ENCODE measurements around the gene TPTE2. TPM values are rescaled to one million over a fixed set of nuclear protein-coding genes. Genes with fewer than 3 reads are reported as not detected.
"Not testable (repeated sequence)": the region's sequence is repeated elsewhere in the genome, so short reads cannot be mapped to it uniquely, and the experiment has no call there.

TPTE2 gene
- total RNA-seq, 1 experiment from 2014 or later: not detected

DNA sequence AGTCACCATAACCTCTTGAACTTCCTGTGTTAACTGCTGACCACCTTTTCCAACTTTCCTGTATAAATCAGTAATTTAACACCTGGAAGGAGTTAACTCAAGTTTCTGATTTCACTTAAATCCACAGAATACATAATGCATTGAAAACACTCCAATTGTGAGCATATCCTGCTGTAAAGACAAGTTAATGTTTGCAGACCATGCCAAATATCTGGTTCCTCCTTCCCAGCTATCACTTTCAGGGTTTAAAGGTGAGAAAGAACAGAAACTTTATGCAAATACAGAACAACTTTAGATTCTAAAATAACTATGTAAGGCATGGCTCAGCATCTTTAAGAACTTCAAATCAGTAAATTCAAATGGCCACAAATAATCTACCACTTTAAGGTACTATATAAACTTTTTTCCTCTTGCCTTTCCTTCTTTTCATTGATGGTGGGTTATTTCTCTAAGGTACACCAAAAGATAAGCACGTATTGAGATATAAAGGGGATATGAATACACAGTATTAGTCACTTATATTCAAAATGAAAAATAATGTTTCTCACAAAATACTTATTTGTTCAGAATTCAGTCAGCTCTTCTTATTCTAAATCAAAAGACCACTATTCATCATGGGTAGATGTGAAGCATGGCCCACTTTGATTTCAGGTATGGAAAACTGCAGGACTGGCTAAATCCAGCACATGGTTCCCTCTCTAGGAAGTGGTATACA is 6.6 kb upstream of the TPTE2 start:
- no peak for DNase-seq (ENCODE audit: low spot score)

DNA sequence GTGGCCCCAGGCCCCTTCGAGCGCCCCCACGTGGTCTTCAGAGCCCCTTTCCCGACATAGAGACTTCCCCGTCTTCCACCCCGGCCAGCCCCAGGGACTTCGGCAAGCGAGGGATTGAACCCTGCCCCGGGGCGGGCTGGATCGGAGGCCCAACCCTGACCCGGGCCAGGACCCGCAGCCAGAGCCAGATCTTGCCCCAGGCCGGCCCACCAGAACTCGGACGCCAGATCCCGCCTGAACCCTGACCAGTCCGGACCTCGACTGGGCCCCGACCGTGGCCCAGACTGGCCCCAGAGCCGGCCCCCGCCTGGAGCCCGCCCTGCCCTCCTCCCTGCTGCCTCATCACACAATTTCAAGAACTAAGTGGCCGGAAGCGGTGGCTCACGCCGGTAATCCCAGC is 253 bp upstream of the TPTE2 start:
- no peak for DNase-seq (ENCODE audit: low spot score)

DNA sequence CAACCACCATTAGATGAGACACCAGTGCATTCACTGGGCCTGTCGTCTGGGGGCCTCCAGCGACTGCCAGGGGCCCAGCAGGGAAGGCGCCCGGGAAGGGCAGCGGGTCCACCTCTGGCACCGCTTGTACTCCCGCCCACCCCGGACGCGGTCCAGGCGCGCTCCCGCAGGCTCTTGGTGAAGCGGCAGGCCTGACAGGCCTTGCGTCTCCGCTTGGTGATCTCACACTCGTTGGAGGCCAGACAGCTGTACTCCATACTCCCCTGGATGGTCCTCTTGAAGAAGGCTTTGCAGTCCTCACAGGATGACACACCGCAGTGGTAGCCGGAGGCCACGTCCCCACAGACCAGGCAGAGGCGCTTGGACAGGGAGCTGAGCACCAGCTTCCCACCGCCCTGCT is 660 bp downstream of the TPTE2 start:
- DNase-seq (ENCODE audit: low spot score): not testable (repeated sequence)

DNA sequence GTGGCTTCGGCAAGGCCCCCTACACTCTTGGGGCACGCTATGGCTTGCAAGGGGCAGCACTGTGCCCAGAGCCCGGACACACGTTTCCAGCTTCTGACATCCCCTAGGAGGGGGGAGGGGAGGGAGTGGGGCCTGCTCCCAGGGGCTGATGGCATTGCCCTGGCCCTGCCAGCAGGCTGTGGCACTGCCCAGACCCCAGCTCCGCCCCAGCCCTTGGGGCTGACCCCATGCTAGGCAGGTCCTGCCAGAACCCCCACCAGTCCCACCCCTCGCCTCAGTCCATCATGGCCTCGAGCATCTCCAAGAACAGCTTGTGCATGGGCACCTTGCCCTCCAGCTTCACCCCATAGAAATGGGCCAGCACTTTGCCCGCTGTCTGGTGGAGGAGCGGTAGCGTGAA is 1.6 kb downstream of the TPTE2 start:
- not testable (repeated sequence) for DNase-seq (ENCODE audit: low spot score)

DNA sequence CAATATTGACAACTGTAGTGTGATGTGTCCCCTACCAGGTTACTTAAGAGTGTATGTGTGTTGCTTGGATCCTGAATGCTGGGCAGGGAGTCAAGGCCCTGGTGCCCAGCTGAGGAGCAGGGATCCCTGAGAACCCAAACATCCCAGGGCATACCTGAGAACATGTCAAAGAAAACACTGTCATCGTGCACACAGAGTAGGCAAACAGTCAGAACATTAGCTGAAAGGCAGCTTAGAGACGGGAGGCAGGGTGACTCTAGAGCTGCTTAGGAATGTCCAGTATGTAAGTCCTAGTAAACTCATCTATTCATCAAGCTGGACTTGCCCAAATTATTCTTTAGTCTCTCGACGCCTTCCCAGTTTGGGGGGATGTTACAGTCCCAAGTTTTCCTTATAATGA is 4.0 kb downstream of the TPTE2 start:
- DNase-seq (ENCODE audit: low spot score): not testable (repeated sequence)

DNA sequence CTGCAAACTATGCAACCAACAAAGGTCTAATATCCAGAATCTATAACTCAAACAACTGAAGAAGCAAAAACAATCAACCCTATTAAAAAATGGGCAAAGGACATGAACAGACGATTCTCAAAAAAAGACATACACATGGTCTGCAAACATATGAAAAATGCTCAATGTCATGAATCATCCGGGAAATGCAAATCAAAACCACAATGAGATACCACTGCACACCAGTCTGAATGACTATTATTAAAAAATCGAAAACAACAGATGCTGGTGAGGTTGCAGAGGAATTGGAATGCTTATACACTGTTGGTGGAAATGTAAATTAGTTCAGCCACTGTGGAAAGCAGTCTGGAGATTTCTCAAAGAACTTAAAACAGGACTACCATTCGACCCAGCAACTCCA is 12.1 kb downstream of the TPTE2 start:
- DNase-seq (ENCODE audit: low spot score): not testable (repeated sequence)

DNA sequence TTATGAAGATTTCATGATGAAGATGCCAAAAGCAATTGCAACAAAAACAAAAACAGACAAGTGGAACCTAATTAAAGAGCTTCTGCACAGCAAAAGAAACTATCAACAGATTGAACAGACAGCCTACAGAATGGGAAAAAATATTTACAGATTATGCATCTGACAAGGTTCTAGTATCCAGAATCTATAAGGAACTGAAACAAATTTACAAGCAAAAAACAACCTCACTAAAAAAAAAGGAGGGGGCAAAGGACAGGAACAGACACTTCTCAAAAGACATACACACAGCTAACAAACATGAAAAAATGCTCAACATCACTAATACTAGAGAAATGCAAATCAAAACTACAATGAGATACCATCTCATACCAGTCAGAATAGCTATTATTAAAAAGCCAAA is 35.7 kb downstream of the TPTE2 start:
- not testable (repeated sequence) for DNase-seq (ENCODE audit: low spot score)

DNA sequence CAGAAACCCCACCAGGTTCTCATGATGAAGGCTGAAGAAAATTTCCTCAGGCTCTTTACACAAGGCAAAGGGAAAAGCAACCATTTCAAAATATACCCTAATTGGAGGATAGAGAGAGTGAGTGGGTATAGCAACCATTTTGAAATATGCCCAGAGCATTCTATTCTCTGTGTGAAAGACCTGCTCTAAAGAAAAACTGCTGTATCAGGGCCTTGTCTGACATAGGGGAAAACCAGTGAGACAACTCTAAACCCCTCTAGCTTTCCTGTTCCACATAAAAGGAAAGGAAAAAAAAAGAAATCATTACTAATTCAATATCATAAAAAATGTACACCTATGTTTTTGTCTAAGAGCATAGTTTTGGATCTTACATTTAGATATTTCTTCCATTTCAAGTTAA is 42.3 kb downstream of the TPTE2 start:
- no peak for DNase-seq (ENCODE audit: low spot score)

DNA sequence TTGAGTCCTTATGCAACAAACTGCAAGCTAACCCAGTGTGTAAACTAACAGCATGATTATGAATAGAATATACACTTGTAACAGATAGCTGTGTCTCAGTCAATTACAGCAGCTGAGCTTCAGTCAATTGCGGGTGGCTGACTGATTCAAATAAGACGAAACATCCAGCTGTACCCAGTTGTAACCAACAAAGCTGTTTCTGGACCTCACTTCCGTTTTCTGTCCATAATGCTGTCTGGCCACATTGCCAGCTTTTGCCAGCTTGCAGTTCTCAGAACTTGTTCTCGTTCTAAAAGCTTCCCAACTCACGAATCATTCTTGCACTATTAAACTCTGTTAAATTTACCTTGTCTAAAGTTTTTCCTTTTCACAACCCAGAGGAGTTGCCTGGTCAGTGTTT is 53.7 kb downstream of the TPTE2 start:
- not testable (repeated sequence) for DNase-seq (ENCODE audit: low spot score)

DNA sequence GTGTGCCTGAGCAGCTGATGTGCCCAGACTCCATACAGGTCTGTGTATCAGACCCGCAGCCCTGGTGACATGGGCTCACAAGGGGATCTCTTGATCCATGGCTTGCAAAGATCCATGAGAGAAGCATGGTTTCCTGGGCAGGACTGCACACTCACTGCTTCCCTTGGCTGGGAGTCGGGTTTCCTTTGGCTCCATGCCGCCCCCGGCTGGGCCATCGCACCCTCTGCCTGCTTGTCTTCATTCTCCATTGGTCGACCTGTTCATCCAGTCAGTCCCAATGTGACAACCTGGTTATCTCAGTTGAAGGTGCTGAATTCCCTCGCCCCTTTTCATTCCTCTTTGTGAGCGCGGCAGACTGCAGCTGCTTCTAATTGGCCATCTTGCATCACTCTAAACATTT is 101.2 kb downstream of the TPTE2 start:
- not testable (repeated sequence) for DNase-seq (ENCODE audit: low spot score)

DNA sequence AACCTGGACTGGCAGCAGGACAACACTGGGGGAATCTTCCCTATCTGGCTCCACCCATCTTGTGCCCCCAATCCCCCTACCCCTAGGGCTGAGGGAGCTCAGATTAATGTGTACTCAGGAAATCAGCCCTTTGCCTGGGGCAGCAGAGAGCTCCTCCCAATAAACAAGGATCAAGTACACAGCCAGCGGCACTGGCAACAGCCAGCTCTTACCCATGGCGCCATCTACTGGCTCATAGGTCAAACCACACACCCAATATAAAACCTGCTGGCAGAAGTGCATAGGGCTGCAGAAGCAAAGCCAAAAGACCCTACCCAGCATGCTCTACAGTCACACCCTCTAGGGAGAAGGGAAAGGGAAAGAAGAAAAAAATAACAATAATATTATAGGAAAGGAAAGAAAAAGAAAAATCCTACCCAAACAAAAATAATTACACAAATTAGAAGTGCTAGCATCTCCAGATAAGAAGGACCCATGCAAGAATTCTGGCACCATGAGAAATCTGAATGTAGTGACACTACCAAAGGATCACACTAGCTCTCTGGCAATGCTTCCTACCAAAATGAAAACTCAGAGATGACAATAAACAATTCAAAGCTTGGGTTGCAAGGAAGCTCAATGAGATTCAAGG is 122.2 kb downstream of the TPTE2 start:
- DNase-seq (ENCODE audit: low spot score): peak; percentile 32

DNA sequence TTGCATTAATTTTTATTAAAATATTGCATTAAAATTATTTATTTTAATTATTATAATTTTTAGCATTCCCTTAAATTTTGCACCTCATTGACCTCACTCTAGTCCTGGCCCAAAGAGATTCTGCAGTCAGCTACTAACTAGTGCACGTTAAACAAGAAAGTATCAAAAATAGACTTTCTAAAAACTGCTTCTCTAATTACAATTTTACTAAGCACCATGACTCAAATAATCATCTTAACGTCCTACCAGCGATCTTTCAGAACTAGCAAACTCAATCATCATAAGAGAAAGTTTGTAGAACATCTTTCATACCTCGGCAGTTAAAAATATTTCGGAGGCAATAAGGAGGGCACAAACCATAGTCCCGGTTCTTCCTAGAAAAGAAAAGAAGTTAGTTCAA is 123.6 kb downstream of the TPTE2 start:
- not testable (repeated sequence) for DNase-seq (ENCODE audit: low spot score)

DNA sequence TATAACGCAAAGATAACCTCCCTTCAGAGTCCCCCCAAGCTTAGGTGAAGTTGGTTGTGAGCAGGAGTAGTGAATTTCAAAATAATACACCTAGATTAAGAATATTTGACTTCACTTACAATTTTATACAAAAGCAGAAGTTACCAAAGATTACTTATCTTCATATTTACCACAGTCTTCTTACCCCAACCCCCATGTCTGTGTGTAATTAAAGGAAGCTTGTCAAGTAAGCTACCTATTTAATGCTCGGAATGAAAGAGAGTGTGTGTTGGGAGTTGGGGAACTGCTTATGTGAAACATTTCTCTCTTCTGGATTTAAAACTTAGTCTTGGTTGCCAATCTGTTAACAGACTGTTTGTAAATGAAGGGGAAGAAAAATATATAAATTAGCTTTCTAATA is 139.1 kb downstream of the TPTE2 start:
- not testable (repeated sequence) for DNase-seq (ENCODE audit: low spot score)

DNA sequence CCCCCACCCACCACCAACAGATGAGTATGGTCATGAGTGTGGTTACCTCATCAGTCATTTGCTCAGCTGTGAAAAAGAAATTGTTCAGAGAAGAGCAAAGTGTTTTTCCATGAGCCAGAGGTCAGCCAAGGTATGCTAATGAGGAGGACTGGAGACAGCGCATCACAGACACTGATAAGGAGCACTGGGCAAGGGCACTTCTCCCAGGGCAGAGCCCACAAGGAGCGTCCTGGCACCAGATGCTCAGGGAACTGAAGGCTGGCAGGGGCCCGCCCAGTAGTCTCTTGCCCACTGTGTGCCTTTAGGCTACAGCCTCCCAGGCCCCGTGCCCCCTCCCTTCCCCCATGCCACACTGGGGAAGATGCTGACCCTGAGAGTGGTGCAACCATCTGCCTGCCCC is 148.8 kb downstream of the TPTE2 start:
- DNase-seq (ENCODE audit: low spot score): not testable (repeated sequence)

DNA sequence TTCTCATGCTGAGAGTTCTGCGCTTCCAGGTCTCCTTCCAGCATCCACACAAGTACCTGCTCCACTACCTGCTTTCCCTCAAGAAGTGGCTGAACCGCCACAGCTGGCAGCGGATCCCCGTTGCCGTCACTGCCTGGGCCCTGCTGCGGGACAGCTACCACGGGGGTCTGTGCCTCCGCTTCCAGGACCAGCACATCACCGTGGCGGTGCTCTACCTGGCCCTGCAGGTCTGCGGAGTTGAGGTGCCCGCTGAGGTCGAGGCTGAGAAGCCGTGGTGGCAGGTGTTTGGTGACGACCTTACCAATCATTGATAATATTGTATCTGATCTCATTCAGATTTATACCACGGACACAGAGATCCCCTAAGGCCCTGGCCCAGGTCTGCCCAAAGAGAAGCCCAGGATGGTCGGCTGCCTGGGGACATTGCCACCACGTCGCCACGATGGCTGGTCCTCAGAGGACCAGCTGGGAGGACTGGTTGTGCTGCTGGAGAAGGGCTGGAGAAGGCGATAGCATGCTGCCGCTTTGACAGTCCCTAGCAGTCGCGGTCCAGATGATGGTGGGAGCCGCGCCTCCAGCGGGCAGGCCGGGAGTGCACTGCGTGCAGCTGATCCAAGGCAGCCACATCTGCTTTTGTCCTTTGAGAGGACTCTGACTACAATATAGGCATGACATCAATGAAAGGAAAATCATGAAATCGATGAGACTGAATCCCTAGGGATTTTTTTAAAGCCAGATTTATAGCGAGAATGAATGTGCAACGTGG is 178.4 kb downstream of the TPTE2 start:
- DNase-seq (ENCODE audit: low spot score): not testable (repeated sequence)

DNA sequence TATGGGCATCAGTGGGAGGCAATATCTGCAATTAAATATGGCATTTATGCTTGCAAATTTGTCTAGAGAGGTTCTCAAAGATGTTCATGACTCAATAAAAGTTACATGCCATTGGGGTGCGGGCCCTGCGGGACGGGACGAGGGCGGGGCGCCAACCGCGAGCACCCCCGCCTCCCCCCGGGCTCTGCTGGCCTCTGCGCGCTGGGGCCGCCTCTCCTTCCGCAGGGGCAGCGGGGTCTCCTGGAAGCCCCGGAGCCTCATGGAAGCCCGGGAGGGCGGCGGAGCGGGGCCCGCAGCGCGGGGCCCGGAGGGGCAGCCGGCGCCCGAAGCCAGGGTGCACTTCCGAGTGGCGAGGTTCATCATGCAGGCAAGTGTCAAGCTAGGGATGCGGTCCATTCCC is 179.2 kb downstream of the TPTE2 start:
- DNase-seq (ENCODE audit: low spot score): no peak

Other genes starting within 250 kb of the TPTE2 start
- 10.3 and 17.6 TPM in 2 replicates for gene MPHOSPH8, start 72.1 kb upstream of the TPTE2 start, total RNA-seq (2014; rRNA removed; shearing (Covaris generic))
- gene PSPC1, start 221.4 kb upstream of the TPTE2 start, total RNA-seq (2014; rRNA removed; shearing (Covaris generic)): 76.0 and 76.4 TPM in 2 replicates